ENCODE results near the gene SFI1.

DNA sequence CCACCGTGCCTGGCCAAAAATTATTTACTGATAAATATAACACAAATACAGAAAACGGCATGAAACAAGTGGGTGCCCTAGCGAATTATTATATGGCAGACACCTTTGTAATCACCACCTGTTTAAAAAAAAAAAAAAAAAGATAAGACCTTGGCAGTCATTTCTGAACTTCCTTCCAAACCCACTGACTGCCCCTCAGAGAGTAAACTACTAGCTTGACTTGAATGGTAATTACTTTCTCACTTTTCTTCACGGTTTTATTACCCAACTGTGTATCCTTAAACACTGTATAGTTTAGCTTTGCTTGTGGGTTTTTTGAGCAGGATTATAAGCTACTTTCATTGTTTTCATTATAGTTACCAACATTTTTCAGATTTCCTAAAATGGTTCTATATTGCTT is 23.7 kb downstream of the SFI1 start:
- TF ChIP-seq, protein P1, sequence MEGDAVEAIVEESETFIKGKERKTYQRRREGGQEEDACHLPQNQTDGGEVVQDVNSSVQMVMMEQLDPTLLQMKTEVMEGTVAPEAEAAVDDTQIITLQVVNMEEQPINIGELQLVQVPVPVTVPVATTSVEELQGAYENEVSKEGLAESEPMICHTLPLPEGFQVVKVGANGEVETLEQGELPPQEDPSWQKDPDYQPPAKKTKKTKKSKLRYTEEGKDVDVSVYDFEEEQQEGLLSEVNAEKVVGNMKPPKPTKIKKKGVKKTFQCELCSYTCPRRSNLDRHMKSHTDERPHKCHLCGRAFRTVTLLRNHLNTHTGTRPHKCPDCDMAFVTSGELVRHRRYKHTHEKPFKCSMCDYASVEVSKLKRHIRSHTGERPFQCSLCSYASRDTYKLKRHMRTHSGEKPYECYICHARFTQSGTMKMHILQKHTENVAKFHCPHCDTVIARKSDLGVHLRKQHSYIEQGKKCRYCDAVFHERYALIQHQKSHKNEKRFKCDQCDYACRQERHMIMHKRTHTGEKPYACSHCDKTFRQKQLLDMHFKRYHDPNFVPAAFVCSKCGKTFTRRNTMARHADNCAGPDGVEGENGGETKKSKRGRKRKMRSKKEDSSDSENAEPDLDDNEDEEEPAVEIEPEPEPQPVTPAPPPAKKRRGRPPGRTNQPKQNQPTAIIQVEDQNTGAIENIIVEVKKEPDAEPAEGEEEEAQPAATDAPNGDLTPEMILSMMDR (IDR thresholded peaks at IDR 0.05) = no peak
- no peak for TF ChIP-seq POLR2A (IDR thresholded peaks at IDR 0.05)
